T-cell (primary cell): ENCODE measurements around the gene CPZ. TPM values are rescaled to one million over a fixed set of nuclear protein-coding genes. Genes with fewer than 3 reads are reported as not detected.
"Not testable (repeated sequence)": the region's sequence is repeated elsewhere in the genome, so short reads cannot be mapped to it uniquely, and the experiment has no call there.

Source experiments
- ATAC-seq, 4 experiments: fragments of 200-7000 bp in 3 of 4; fragments of 150-1000 bp in 1 of 4; cut with Tn5 transposase; replicated peaks in 1 of 4; 1 replicate in 3 of 4; 2 replicates in 1 of 4; pipeline ENCODE4 v1.10.0; 2021; ENCODE audit warnings: moderate library complexity in 3 of 4, mild to moderate bottlenecking in 2 of 4, moderate number of reproducible peaks in 1 of 4
- CTCF ChIA-PET, 2 donors: fragments of 300-600 bp; sonication (Branson Sonifier 250); formaldehyde crosslinking; loops; one replicate each; lab custom pipeline; 2022; ENCODE audit warnings: antibody characterized with exemption in 2 of 2; lab: Charles Lee
- POLR2A ChIA-PET, 2 donors: fragments of 300-600 bp; sonication (Branson Sonifier 250); formaldehyde crosslinking; loops; one replicate each; lab custom pipeline; 2022; ENCODE audit warnings: antibody characterized with exemption in 2 of 2; lab: Charles Lee
- DNase-seq, 35 experiments: peaks; one replicate each; pipeline versions ENCODE4 v3.0.0 to v3.0.0-alpha.2; 2013 to 2023
- H3K27ac ChIP-seq: one replicate; pipeline ENCODE4 v1.5.1; 2013; ENCODE audit warnings: low read length
- H3K27me3 ChIP-seq, 2 experiments: replicated peaks in 1 of 2; 1 replicate in 1 of 2; 2 replicates in 1 of 2; pipeline versions ENCODE4 v1.6.1 to v1.7.0; 2013; ENCODE audit warnings: low read length in 1 of 2, mixed read lengths in 1 of 2; ENCODE audit not compliant: control insufficient read depth in 2 of 2, insufficient read depth in 2 of 2; ENCODE audit errors: extremely low read depth in 1 of 2
- H3K36me3 ChIP-seq, 2 donors: 1 replicate in 1 of 2; 2 replicates in 1 of 2; pipeline versions ENCODE4 v1.6.1 to v1.7.0; 2013; ENCODE audit warnings: low read length in 1 of 2; ENCODE audit not compliant: control insufficient read depth in 2 of 2, insufficient read depth in 1 of 2; ENCODE audit errors: extremely low read depth in 1 of 2
- H3K4me1 ChIP-seq, 2 experiments: 1 replicate in 1 of 2; 2 replicates in 1 of 2; pipeline versions ENCODE4 v1.6.1 to v1.7.0; 2013; ENCODE audit warnings: low read length in 2 of 2, mixed read lengths in 1 of 2; ENCODE audit not compliant: insufficient read depth in 2 of 2, control insufficient read depth in 1 of 2; ENCODE audit errors: extremely low read depth in 1 of 2
- H3K4me3 ChIP-seq, 2 donors: 1 replicate in 1 of 2; 2 replicates in 1 of 2; pipeline versions ENCODE4 v1.5.1 to v1.7.0; 2013; ENCODE audit warnings: mild to moderate bottlenecking in 2 of 2, low read length in 1 of 2, moderate library complexity in 1 of 2; ENCODE audit not compliant: control insufficient read depth in 1 of 2; ENCODE audit errors: extremely low read depth in 1 of 2
- H3K9me3 ChIP-seq: 2 replicates; pipeline ENCODE4 v1.7.0; 2013
- H3K27ac Mint-ChIP-seq, 2 donors: one replicate each; pipeline ENCODE4 v1.8.0; 2020 to 2021; ENCODE audit warnings: mild to moderate bottlenecking in 2 of 2, mixed read lengths in 2 of 2
- H3K27me3 Mint-ChIP-seq, 2 donors: one replicate each; pipeline ENCODE4 v1.8.0; 2021 to 2022; ENCODE audit warnings: mixed read lengths in 2 of 2
- H3K36me3 Mint-ChIP-seq: one replicate; pipeline ENCODE4 v1.8.0; 2021; ENCODE audit warnings: mixed read lengths
- H3K4me1 Mint-ChIP-seq, 3 donors: one replicate each; pipeline ENCODE4 v1.8.0; 2020 to 2022; ENCODE audit warnings: mixed read lengths in 3 of 3, mild to moderate bottlenecking in 1 of 3
- H3K4me3 Mint-ChIP-seq, 3 donors: one replicate each; pipeline ENCODE4 v1.8.0; 2020 to 2022; ENCODE audit warnings: mild to moderate bottlenecking in 3 of 3, mixed read lengths in 3 of 3, moderate library complexity in 3 of 3
- H3K9me3 Mint-ChIP-seq, 3 donors: one replicate each; pipeline ENCODE4 v1.8.0; 2020 to 2022; ENCODE audit warnings: mixed read lengths in 3 of 3
- WGBS: methylation state at CpG from one replicate; pipeline ENCODE4 v1.1.5; 2013; ENCODE audit warnings: missing lambda C conversion rate; ENCODE audit not compliant: insufficient coverage; 5-methylcytosine and 5-hydroxymethylcytosine counted together
- total RNA-seq, 35 experiments: library from RNA in 6 of 35; stranded (reverse) in 6 of 35; fragments of 120-200 nt in 1 of 35; gene quantifications; one replicate each; pipeline versions ENCODE4 v1.2.1 to v1.2.4 and lab custom pipeline; 2013 to 2026

The CPZ gene
- total RNA-seq, 5 donors from 2014 or later (not counting 1 experiment from before 2014, with no cell fraction given) = 0.18 to 0.32 TPM; not detected in 3

- no peaks in the 10 kb centered on the region for H3K9me3 ChIP-seq
- no peak for DNase-seq
Measured at GRCh38 chr4:8652181-8653078, 59.9 kb downstream of the CPZ start.

GRCh38 chr4:8653326-8654000 is 60.9 kb downstream of the CPZ start:
- ATAC-seq (no peak), DNase-seq (no peak)
- Histone ChIP-seq H3K4me1 (no peaks in the 10 kb centered on the region), H3K27ac (no peak overlapping the region), H3K36me3 (no peaks in the 10 kb centered on the region), H3K4me3 (no peak overlapping the region), H3K27me3 (peaks cover 0 to 14% of the 10 kb centered on the region in 2 experiments), H3K9me3 (no peaks in the 10 kb centered on the region)
- Mint-ChIP-seq H3K36me3 (no peaks in the 10 kb centered on the region), H3K4me1 (no peaks in the 10 kb centered on the region), H3K27ac (no peak overlapping the region), H3K4me3 (no peak overlapping the region), H3K9me3 (peaks cover 2 to 5% (median 3%) of the 10 kb centered on the region in 3 donors), H3K27me3 (peaks cover 3 to 8% of the 10 kb centered on the region in 2 donors)
- ChIA-PET CTCF (no interaction called here), POLR2A (no interaction called here)
- 79% methylated on average over 19 of the region's 22 CpGs for WGBS

More at GRCh38 chr4:8652181-8653078, 59.9 kb downstream of the CPZ start:
- Mint-ChIP-seq H3K36me3 (no peaks in the 10 kb centered on the region), H3K27ac (no peak overlapping the region), H3K4me1 (no peaks in the 10 kb centered on the region), H3K27me3 (peaks cover 0 to 3% of the 10 kb centered on the region in 2 donors), H3K9me3 (peaks cover 2 to 5% (median 3%) of the 10 kb centered on the region in 3 donors), H3K4me3 (no peak overlapping the region)
- H3K4me3 ChIP-seq = no peak overlapping the region
- ChIA-PET CTCF (no interaction called here), POLR2A (no interaction called here)
- peaks cover 0 to 14% of the 10 kb centered on the region in 2 experiments for H3K27me3 ChIP-seq
- H3K4me1 ChIP-seq = no peaks in the 10 kb centered on the region
- WGBS = 71% methylated on average over 16 of the region's 25 CpGs
- no peak for ATAC-seq
- no peaks in the 10 kb centered on the region for H3K36me3 ChIP-seq
- no peak overlapping the region for H3K27ac ChIP-seq

GRCh38 chr4:8654139-8654538 is 61.6 kb downstream of the CPZ start:
- H3K4me3 Mint-ChIP-seq, CTCF ChIA-PET, POLR2A ChIA-PET, H3K4me3 ChIP-seq, H3K27ac ChIP-seq, H3K36me3 ChIP-seq, H3K4me1 Mint-ChIP-seq, H3K4me1 ChIP-seq, H3K9me3 Mint-ChIP-seq, H3K27me3 Mint-ChIP-seq, H3K27ac Mint-ChIP-seq, H3K36me3 Mint-ChIP-seq, DNase-seq, H3K9me3 ChIP-seq, ATAC-seq: not testable (repeated sequence)
- peaks cover 0 to 14% of the 10 kb centered on the region in 2 experiments for H3K27me3 ChIP-seq
- WGBS = no CpG with 5 or more reads among the region's 5 CpGs

GRCh38 chr4:8655411-8656184 is 63.0 kb downstream of the CPZ start:
- ChIA-PET CTCF (no interaction called here), POLR2A (no interaction called here)
- Histone ChIP-seq H3K4me1 (no peaks in the 10 kb centered on the region), H3K36me3 (no peaks in the 10 kb centered on the region), H3K27ac (no peak overlapping the region), H3K27me3 (peaks cover 0 to 10% of the 10 kb centered on the region in 2 experiments), H3K9me3 (no peaks in the 10 kb centered on the region), H3K4me3 (no peak overlapping the region)
- Mint-ChIP-seq H3K27ac (no peak overlapping the region), H3K9me3 (peaks cover 2 to 5% (median 3%) of the 10 kb centered on the region in 3 donors), H3K4me1 (no peaks in the 10 kb centered on the region), H3K27me3 (peaks cover 3 to 11% of the 10 kb centered on the region in 2 donors), H3K36me3 (no peaks in the 10 kb centered on the region), H3K4me3 (no peak overlapping the region)
- 79% methylated on average over 16 of the region's 25 CpGs for WGBS
- ATAC-seq (no peak), DNase-seq (no peak)

GRCh38 chr4:8656185-8656517 is 63.6 kb downstream of the CPZ start:
- POLR2A ChIA-PET = no interaction called here
- Mint-ChIP-seq H3K4me3 (no peak overlapping the region), H3K9me3 (peaks cover 2 to 5% (median 3%) of the 10 kb centered on the region in 3 donors), H3K27ac (no peak overlapping the region), H3K36me3 (no peaks in the 10 kb centered on the region), H3K27me3 (peaks cover 6 to 14% of the 10 kb centered on the region in 2 donors), H3K4me1 (no peaks in the 10 kb centered on the region)
- Histone ChIP-seq H3K27ac (no peak overlapping the region), H3K9me3 (no peaks in the 10 kb centered on the region), H3K36me3 (no peaks in the 10 kb centered on the region), H3K4me1 (no peaks in the 10 kb centered on the region), H3K27me3 (peaks cover 0 to 8% of the 10 kb centered on the region in 2 experiments), H3K4me3 (no peak overlapping the region)
- WGBS = 73% methylated on average over 5 of the region's 11 CpGs
- CTCF ChIA-PET = no interaction called here
- DNase-seq (no peak), ATAC-seq (no peak)

- Histone ChIP-seq H3K4me1 (no peaks in the 10 kb centered on the region), H3K4me3 (no peak overlapping the region), H3K36me3 (no peaks in the 10 kb centered on the region), H3K27ac (no peak overlapping the region), H3K9me3 (no peaks in the 10 kb centered on the region), H3K27me3 (peaks cover 0 to 8% of the 10 kb centered on the region in 2 experiments)
- Mint-ChIP-seq H3K4me1 (no peaks in the 10 kb centered on the region), H3K36me3 (no peaks in the 10 kb centered on the region), H3K9me3 (peaks cover 2 to 5% (median 3%) of the 10 kb centered on the region in 3 donors), H3K27me3 (peaks cover 6 to 14% of the 10 kb centered on the region in 2 donors), H3K27ac (no peak overlapping the region), H3K4me3 (no peak overlapping the region)
- ATAC-seq = no peak
- ChIA-PET POLR2A (no interaction called here), CTCF (no interaction called here)
- WGBS = 55% methylated on average over 12 of the region's 17 CpGs
- DNase-seq = no peak
Measured at GRCh38 chr4:8656711-8657380, 64.3 kb downstream of the CPZ start.
